NB4 (cell line): ENCODE measurements around the gene ADGRG6.

Experiments
- CTCF ChIP-seq: IDR thresholded peaks from one replicate; pipeline ENCODE4 v1.5.1; 2012; ENCODE audit warnings: low read depth, low read length
- MYC ChIP-seq: IDR thresholded peaks from 2 replicates; pipeline ENCODE4 v1.6.1; 2011; ENCODE audit warnings: low read depth, low read length
- POLR2A ChIP-seq: IDR thresholded peaks from 2 replicates; pipeline ENCODE4 v1.6.1; 2011; ENCODE audit warnings: mild to moderate bottlenecking; ENCODE audit not compliant: insufficient read length; ENCODE audit errors: extremely low read depth
- TF ChIP-seq, protein P1 (sequence below): IDR thresholded peaks from 2 replicates; pipeline ENCODE4 v1.6.1; 2011; ENCODE audit warnings: low read depth, low read length

GRCh38 chr6:142286088-142286409 is 15.8 kb upstream of the ADGRG6 start:
- no peak for TF ChIP-seq CTCF
- TF ChIP-seq POLR2A, result no peak
- TF ChIP-seq MYC, result no peak
- TF ChIP-seq, protein P1, sequence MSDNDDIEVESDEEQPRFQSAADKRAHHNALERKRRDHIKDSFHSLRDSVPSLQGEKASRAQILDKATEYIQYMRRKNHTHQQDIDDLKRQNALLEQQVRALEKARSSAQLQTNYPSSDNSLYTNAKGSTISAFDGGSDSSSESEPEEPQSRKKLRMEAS, result no peak
